ENCODE data around the gene DUSP8.
"Not testable (repeated sequence)": the region's sequence is repeated elsewhere in the genome, so short reads cannot be mapped to it uniquely, and the experiment has no call there.

DUSP8 gene, protein sequence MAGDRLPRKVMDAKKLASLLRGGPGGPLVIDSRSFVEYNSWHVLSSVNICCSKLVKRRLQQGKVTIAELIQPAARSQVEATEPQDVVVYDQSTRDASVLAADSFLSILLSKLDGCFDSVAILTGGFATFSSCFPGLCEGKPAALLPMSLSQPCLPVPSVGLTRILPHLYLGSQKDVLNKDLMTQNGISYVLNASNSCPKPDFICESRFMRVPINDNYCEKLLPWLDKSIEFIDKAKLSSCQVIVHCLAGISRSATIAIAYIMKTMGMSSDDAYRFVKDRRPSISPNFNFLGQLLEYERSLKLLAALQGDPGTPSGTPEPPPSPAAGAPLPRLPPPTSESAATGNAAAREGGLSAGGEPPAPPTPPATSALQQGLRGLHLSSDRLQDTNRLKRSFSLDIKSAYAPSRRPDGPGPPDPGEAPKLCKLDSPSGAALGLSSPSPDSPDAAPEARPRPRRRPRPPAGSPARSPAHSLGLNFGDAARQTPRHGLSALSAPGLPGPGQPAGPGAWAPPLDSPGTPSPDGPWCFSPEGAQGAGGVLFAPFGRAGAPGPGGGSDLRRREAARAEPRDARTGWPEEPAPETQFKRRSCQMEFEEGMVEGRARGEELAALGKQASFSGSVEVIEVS

GRCh38 chr11:1572197-1573076 lies at the start of gene DUSP8:
TSS of gene DUSP8 (minus strand) at chr11:1572271. CDS start at chr11:1565826, 6,445 bp downstream.
- Histone ChIP-seq H3K4me1 (ENCODE audit: insufficient read depth, insufficient read length) (peaks cover 39% of the 10 kb centered on the region), H3K36me3 (ENCODE audit: insufficient read depth, insufficient read length, low read length) (peaks cover 8% of the 10 kb centered on the region), H3K4me3 (ENCODE audit: insufficient read length, low read depth) (peak within 1 kb of the TSS; percentile 65), H3K27me3 (ENCODE audit: insufficient read depth, insufficient read length) (peaks cover 49% of the 10 kb centered on the region), H3K9me3 (ENCODE audit: insufficient read depth, low read length) (no peaks in the 10 kb centered on the region), H3K9ac (ENCODE audit: insufficient read length, low read depth) (peak within 1 kb of the TSS; percentile 90)
- peak; percentile 33 for DNase-seq (ENCODE audit: low read depth, low spot score)
- no peak for TF ChIP-seq YY1 (IDR thresholded peaks at IDR 0.05; ENCODE audit: insufficient read depth, insufficient read length)
- TF ChIP-seq SUZ12 (IDR thresholded peaks at IDR 0.05; ENCODE audit: extremely low read depth, insufficient read depth, insufficient read length): no peak
- TF ChIP-seq ZNF274 (IDR thresholded peaks at IDR 0.05; ENCODE audit: low read depth, low read length): no peak

- Histone ChIP-seq H3K9me3 (ENCODE audit: insufficient read depth, low read length) (no peaks in the 10 kb centered on the region), H3K36me3 (ENCODE audit: insufficient read depth, insufficient read length, low read length) (no peaks in the 10 kb centered on the region), H3K4me3 (ENCODE audit: insufficient read length, low read depth) (no peak overlapping the region), H3K4me1 (ENCODE audit: insufficient read depth, insufficient read length) (no peaks in the 10 kb centered on the region), H3K9ac (ENCODE audit: insufficient read length, low read depth) (no peak overlapping the region), H3K27me3 (ENCODE audit: insufficient read depth, insufficient read length) (no peaks in the 10 kb centered on the region)
- DNase-seq (ENCODE audit: low read depth, low spot score): no peak
- no peak for TF ChIP-seq ZNF274 (IDR thresholded peaks at IDR 0.05; ENCODE audit: low read depth, low read length)
- no peak for TF ChIP-seq YY1 (IDR thresholded peaks at IDR 0.05; ENCODE audit: insufficient read depth, insufficient read length)
- TF ChIP-seq SUZ12 (IDR thresholded peaks at IDR 0.05; ENCODE audit: extremely low read depth, insufficient read depth, insufficient read length): no peak
These were observed 47.4 kb upstream of the DUSP8 start for GRCh38 chr11:1619449-1619848.

- Histone ChIP-seq H3K9ac (ENCODE audit: insufficient read length, low read depth) (no peak overlapping the region), H3K9me3 (ENCODE audit: insufficient read depth, low read length) (no peaks in the 10 kb centered on the region), H3K4me1 (ENCODE audit: insufficient read depth, insufficient read length) (no peaks in the 10 kb centered on the region), H3K36me3 (ENCODE audit: insufficient read depth, insufficient read length, low read length) (no peaks in the 10 kb centered on the region), H3K4me3 (ENCODE audit: insufficient read length, low read depth) (no peak overlapping the region), H3K27me3 (ENCODE audit: insufficient read depth, insufficient read length) (no peaks in the 10 kb centered on the region)
- DNase-seq (ENCODE audit: low read depth, low spot score): no peak
- TF ChIP-seq ZNF274 (IDR thresholded peaks at IDR 0.05; ENCODE audit: low read depth, low read length): no peak
- TF ChIP-seq YY1 (IDR thresholded peaks at IDR 0.05; ENCODE audit: insufficient read depth, insufficient read length): no peak
- TF ChIP-seq SUZ12 (IDR thresholded peaks at IDR 0.05; ENCODE audit: extremely low read depth, insufficient read depth, insufficient read length): no peak
These were observed 46.2 kb upstream of the DUSP8 start for GRCh38 chr11:1618231-1618630.

DNA sequence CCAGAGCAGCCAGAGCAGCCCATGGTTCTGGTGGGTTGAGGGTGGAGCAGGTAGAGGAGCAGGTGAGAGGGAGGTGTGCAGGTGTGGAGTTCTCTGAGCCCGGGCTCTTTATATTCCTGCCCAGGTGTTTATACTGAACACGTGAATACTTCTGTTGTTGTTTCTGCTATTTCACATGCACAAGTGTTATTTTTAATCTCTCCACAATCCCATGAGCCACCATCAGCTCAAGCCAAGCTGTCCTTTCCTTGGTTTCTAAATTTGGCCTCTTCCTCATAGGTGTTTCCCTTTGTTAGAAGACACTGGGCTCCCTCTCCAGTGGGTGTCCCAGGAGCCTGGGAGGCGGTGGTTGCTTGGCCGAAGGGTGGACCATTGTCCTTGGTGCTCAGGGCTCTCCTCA lies 36.3 kb upstream of the DUSP8 start, which contains the start of gene KRTAP5-3:
Gene KRTAP5-3 (minus strand): TSS at position 101 of the 400 bp plus-strand sequence. CDS start 78 bp downstream, at position 23.
- no peak for DNase-seq (ENCODE audit: low read depth, low spot score)
- no peaks in the 10 kb centered on the region for H3K9me3 ChIP-seq (ENCODE audit: insufficient read depth, low read length)
- no peak within 1 kb of the TSS for H3K4me3 ChIP-seq (ENCODE audit: insufficient read length, low read depth)
- no peaks in the 10 kb centered on the region for H3K36me3 ChIP-seq (ENCODE audit: insufficient read depth, insufficient read length, low read length)
- peaks cover 30% of the 10 kb centered on the region for H3K27me3 ChIP-seq (ENCODE audit: insufficient read depth, insufficient read length)
- H3K9ac ChIP-seq (ENCODE audit: insufficient read length, low read depth): peak within 1 kb of the TSS; percentile 33
- peaks cover 10% of the 10 kb centered on the region for H3K4me1 ChIP-seq (ENCODE audit: insufficient read depth, insufficient read length)
- TF ChIP-seq YY1 (IDR thresholded peaks at IDR 0.05; ENCODE audit: insufficient read depth, insufficient read length) (no peak), SUZ12 (IDR thresholded peaks at IDR 0.05; ENCODE audit: extremely low read depth, insufficient read depth, insufficient read length) (no peak), ZNF274 (IDR thresholded peaks at IDR 0.05; ENCODE audit: low read depth, low read length) (no peak)

DNA sequence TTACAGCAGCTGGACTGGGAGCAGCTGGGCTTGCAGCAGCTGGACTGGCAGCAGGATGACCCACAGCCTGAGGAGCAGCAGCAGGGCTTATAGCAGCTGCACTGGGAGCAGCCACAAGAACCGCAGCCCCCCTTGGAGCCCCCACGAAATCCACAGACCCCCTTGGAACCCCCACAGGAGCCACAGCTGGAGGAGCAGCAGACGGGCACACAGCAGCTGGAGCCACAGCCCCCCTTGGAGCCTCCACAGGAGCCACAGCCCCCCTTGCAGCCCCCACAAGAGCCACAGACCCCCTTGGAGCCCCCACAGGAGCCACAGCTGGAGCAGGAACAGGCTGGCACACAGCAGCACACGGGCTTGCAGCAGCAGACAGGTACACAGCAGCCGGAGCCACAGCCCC lies 35.8 kb upstream of the DUSP8 start:
- DNase-seq (ENCODE audit: low read depth, low spot score); H3K36me3 ChIP-seq (ENCODE audit: insufficient read depth, insufficient read length, low read length); H3K9me3 ChIP-seq (ENCODE audit: insufficient read depth, low read length); H3K4me3 ChIP-seq (ENCODE audit: insufficient read length, low read depth); H3K4me1 ChIP-seq (ENCODE audit: insufficient read depth, insufficient read length): not testable (repeated sequence)
- Histone ChIP-seq H3K9ac (ENCODE audit: insufficient read length, low read depth) (peak overlapping the region; percentile 10), H3K27me3 (ENCODE audit: insufficient read depth, insufficient read length) (peaks cover 30% of the 10 kb centered on the region)

DNA sequence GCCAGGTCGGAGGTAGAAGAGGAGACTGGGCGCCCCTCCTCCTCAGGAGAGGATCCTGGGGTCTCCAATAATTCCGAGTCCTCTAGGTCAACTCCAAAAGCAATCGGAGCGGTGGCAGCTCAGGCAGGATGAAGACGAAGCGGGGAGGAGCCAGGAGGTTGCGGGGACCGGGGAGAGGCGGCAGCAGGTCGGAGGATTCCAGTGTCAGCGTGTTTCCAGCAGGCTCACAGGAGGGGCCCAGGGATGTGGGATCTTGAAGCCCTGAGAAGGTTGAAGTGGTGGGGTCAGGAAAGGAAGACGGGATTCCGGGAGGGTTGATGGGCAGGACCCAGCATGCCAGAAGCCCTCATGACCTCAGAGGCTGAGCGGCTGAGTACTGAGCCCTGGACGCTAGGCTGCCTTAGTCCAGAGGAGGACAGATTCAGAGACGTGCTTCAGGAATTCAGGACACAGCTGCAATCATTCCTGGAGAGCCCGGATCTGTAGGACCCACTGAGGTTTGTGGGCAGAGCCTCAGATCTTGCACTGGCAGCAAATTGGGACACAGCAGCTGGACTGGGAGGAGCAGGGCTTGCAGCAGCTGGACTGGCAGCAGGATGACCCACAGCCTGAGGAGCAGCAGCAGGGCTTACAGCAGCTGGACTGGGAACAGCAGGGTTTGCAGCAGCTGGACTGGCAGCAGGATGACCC lies 35.2 kb upstream of the DUSP8 start:
- H3K9me3 ChIP-seq (ENCODE audit: insufficient read depth, low read length); H3K36me3 ChIP-seq (ENCODE audit: insufficient read depth, insufficient read length, low read length); DNase-seq (ENCODE audit: low read depth, low spot score); H3K4me1 ChIP-seq (ENCODE audit: insufficient read depth, insufficient read length); H3K4me3 ChIP-seq (ENCODE audit: insufficient read length, low read depth): not testable (repeated sequence)
- peaks cover 30% of the 10 kb centered on the region for H3K27me3 ChIP-seq (ENCODE audit: insufficient read depth, insufficient read length)
- peak overlapping the region; percentile 33 for H3K9ac ChIP-seq (ENCODE audit: insufficient read length, low read depth)

DNA sequence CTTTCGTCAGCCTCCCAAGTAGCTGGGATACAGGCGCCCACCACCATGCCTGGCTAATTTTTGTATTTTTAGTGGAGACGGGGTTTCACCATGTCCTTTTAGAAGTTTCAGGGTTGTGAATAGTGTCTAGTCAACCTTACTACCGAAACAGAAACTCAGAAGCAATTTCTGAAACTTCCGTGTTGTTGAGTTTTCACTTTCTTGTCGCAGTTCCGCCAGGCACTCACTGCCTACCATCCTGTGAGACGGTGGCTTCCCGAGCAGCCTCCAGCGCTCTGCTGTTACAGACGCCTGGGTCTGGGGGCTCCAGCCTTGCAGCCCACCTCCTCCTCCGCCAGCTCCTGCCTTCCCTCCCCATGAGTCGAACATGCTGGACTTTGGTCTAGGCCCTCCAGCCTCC lies 33.9 kb upstream of the DUSP8 start:
- H3K4me1 ChIP-seq (ENCODE audit: insufficient read depth, insufficient read length); H3K36me3 ChIP-seq (ENCODE audit: insufficient read depth, insufficient read length, low read length); H3K4me3 ChIP-seq (ENCODE audit: insufficient read length, low read depth); H3K9ac ChIP-seq (ENCODE audit: insufficient read length, low read depth); DNase-seq (ENCODE audit: low read depth, low spot score); H3K9me3 ChIP-seq (ENCODE audit: insufficient read depth, low read length): not testable (repeated sequence)
- H3K27me3 ChIP-seq (ENCODE audit: insufficient read depth, insufficient read length): peaks cover 30% of the 10 kb centered on the region
